ENCODE data around the gene ALOX15.
"Not testable (repeated sequence)": the region's sequence is repeated elsewhere in the genome, so short reads cannot be mapped to it uniquely, and the experiment has no call there.

The ALOX15 gene, protein sequence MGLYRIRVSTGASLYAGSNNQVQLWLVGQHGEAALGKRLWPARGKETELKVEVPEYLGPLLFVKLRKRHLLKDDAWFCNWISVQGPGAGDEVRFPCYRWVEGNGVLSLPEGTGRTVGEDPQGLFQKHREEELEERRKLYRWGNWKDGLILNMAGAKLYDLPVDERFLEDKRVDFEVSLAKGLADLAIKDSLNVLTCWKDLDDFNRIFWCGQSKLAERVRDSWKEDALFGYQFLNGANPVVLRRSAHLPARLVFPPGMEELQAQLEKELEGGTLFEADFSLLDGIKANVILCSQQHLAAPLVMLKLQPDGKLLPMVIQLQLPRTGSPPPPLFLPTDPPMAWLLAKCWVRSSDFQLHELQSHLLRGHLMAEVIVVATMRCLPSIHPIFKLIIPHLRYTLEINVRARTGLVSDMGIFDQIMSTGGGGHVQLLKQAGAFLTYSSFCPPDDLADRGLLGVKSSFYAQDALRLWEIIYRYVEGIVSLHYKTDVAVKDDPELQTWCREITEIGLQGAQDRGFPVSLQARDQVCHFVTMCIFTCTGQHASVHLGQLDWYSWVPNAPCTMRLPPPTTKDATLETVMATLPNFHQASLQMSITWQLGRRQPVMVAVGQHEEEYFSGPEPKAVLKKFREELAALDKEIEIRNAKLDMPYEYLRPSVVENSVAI

DNA sequence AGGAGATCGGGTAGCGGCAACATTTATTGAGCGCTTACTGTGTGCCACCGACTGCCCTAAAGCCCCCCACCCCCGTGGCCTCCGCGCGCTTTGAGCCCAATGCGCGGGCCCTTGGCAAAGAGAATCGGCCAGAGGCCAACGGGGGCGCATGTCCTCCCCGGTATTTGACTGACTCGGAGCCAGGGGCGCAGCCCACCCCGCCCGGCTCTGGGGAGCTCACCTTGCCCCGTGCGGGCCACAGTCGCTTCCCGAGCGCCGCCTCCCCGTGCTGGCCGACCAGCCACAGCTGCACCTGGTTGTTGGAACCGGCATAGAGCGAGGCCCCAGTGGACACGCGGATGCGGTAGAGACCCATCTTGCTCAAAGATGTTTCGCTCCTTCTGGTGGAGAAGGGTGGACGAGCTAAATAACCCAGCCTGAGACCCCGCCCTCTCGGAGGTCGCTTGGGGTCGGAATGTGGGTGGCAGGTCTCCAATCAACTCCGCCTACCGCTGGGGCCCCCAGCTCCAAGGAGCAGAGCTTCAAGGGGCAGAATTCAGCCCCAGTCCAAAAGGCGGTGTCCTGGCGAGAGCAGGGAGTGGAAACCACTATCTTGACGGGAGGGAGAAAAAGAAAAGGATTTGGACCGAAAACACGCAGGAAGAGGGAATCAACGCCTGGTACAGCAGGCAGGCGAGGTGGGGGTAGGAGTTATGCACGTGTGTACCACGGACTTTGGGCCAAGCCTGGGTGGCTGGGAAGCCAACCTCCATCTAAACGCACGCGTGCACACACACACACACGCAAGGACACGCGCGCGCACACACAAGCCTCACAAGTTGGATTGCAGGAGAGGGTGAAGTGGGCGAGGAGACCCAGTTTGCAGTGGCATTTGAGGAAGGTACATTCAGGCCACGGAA is at the start of gene ALOX15:
Gene ALOX15, minus strand, starts transcription at position 382 of the 899 bp plus-strand sequence. Its CDS starts 27 bp downstream, at position 355.
- DNase-seq (ENCODE audit: low spot score): no peak

DNA sequence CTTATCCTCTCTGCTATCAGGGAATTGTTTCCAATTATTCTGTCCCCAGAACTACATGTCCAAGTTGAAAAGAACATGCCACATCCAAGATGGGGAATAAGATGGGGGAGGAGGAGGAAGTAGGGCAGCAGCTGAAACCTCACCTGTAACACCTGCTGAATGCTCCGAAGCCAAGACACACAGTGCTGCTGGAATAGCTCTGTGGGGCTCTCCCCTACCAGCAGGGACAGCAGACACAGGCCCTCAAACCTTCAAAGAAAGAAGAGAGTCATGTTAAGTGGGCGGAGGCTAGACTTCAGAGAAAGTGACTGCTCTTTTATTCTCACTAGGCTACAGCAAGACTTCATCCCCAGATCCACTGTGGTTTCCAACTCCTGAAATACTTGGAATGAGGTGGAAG is 49.3 kb upstream of the ALOX15 start:
- DNase-seq (ENCODE audit: low spot score): no peak

DNA sequence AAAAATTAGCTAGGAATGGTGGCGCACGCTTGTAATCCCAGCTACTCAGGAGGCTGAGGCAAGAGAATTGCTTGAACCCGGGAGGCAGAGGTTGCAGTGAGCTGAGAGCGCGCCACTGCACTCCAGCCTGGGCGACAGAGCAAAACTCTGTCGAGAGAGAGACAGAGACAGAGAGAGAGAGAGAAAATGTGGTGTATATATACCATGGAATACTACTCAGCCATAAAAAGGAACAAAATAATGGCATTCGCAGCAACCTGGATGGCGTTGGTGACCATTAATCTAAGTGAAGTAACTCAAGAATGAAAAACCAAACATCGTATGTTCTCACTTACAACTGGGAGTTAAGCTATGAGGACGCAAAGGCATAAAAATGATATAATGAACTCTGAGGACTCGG is 48.4 kb upstream of the ALOX15 start:
- not testable (repeated sequence) for DNase-seq (ENCODE audit: low spot score)

DNA sequence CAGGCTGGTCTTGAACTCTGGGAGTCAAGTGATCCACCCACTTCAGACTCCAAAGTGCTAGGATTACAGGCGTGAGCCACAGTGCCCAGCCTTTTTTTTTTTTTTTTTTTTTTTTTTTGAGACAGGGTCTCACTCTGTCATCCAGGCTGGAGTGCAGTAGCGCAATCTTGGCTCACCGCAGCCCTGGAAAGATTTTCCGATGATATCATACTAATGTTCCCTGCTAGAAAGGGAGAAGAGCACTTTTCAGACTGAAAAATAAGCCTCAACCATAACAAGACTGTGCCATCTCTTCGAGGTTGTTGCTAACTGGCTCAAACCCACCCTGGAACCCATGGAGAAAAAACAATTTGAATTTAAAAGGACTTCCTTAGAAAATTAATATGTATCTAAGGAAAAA is 42.3 kb upstream of the ALOX15 start:
- DNase-seq (ENCODE audit: low spot score): not testable (repeated sequence)

DNA sequence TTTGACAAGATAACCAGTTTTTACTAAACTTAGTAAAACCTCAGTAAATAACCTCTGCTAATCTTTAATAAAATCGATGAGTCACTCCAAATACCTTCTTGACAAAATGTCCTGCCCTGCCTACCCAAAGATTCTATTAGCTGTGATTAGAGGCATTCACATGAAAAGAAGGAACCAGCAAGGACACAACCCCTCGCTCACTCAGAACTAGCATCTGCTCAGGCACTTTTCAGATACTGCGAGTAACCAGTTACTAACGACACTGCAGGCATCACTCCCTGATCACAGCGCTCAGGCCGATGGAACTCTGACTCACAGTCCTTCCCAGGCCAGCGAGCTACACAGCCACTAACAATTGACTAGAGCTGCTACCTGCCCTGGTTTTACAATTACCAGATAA is 38.2 kb upstream of the ALOX15 start:
- DNase-seq (ENCODE audit: low spot score): no peak

DNA sequence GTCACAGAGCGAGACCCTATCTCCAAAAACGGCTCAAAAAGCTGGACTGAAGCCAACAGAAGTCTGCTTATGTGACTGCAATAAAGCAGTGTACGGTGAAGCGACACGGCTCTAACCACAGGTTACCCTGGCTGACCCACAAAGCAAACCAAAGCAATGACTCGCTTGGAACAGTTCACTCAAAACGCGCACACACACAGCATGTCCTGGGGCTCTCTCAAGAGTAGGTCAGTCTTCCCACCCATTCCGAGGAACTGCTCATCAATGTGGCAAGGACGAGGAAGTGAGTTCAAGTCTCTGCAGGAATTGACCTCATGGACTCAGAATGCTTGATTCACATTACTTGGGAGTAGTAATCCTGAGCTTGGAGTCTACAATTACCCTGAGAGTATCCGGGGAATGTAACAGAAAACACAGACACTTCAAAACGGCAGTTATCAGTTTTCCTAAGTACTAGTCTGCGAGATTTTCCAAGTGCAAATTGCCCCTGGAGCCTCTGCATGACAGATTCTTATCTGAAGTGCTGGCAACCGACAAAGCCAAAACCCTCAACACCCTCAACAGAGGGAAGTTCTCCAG is 37.1 kb upstream of the ALOX15 start:
- no peak for DNase-seq (ENCODE audit: low spot score)

DNA sequence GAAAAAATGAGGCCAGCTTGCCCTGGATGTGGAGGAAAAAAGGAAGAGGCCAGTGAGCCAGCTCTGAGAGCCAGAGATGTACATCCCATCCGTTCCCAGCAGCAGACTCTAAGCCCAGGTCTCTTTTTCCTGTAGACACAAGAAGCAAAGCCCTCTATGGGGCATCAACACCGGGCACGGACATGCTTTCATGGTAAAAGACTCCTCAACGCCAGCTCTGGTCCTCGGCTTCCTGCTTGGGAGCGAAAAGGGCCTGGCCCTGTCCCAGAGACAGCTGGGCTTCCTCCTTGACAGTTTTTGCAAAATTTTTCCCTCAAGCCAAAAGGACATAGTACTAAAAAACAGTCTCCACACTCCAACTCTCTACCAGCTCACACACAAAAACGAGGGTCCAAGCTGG is 35.3 kb upstream of the ALOX15 start:
- no peak for DNase-seq (ENCODE audit: low spot score)

DNA sequence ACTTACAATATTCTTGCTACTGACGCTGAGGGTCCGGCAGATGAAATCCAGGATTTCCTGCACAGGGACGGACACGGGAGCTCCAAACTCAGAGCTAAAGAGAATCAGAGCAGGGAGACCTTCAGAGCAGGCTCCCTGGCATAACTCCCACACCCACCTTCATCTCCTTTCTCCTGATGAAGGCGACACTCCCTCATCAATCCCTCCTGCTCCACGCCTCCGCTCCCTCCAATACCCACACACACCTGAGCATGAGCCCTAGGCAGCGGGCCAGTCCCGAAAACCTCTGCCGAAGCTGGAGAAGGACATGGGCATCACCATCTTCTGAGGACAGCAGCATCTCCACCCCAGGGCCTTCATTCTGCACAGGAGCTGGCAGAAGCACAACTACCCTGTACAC is 34.3 kb upstream of the ALOX15 start:
- no peak for DNase-seq (ENCODE audit: low spot score)

DNA sequence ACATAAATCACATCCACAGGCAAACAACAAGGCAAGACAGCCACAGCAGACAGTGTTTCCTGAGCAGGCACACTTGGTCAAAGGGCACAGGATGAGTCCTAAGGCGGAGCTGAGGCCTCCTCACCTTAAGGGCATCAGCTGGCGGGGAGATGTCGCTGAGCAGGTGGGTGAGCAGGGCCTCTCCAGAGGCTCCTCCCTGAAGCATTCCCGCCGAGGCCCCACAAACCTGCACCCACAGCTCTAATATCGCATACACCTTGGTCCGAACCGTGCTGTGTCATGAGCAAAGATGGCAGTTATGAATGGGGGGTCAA is 33.2 kb upstream of the ALOX15 start:
- DNase-seq (ENCODE audit: low spot score): no peak

DNA sequence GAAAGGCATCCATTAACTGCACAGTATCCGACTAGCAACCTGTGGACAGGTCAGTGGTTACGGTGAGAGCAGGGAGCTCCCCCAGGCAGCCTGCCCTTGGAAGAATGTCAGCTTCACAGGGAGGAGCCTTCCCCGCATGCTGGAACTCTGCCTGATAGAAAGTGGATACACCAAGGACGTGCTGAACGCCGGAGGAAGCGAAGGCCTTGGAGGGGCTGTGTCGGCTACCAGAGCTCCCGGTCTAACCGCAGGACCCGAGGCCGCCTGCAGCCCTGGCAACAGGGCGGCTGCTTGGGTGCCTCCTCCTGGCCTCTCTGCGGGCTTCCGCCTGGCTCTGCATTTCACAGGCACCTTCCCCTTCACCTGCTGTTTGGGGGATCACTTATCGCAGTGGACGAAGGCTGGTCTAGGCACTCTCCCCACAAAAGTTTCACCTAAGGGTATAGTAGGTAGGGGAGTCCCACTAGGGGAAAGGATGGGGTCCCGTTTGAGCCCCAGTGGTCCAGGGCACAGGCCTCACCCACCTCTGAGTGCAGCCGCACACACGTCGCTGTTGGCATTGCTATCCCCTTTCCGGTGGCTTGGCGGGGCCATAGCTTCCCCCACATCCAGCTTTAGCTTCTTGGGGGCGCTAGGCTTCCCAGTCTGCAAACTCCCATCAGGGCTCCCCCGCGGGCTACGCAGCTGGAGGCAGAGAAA is 32.7 kb upstream of the ALOX15 start:
- DNase-seq (ENCODE audit: low spot score): no peak

DNA sequence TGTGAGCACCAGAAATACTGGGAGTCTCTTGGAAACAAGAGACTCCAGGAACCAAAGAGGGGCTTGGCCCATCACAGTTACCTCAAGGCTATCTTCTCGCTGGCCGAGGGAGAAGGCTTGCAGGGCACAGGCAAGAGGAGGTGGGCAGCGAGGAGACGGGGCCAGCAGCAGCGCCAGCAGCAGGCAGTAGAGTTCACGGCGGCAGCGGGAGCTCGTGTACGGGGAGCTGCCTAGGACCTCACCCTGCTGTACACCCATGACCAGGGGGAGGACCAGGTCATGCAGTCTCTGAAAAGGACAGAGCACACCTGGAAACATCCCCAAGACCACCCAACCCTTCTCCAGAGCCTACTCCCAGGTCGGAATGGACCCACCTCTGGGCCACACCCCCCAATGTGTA is 31.7 kb upstream of the ALOX15 start:
- DNase-seq (ENCODE audit: low spot score): no peak

DNA sequence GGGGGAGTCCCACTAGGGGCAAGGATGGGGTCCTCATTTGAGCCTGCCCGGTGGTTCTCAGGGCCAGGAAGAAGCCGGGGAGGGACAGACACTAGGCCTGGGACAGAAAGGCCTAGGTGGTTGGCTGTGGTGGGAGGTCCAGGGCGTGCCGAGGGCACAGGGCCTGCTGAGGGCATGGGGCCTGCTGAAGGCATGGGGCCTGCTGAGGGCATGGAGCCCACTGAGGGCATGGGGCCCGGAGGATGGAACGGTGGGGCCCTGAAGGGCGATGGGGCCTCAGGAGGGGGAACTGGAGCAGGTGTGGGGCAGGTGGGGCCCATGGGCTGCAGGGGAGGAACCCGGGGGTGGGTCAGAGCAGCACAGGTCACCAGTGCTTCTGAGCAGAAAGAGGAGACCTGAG is 31.3 kb upstream of the ALOX15 start:
- DNase-seq (ENCODE audit: low spot score): no peak

DNA sequence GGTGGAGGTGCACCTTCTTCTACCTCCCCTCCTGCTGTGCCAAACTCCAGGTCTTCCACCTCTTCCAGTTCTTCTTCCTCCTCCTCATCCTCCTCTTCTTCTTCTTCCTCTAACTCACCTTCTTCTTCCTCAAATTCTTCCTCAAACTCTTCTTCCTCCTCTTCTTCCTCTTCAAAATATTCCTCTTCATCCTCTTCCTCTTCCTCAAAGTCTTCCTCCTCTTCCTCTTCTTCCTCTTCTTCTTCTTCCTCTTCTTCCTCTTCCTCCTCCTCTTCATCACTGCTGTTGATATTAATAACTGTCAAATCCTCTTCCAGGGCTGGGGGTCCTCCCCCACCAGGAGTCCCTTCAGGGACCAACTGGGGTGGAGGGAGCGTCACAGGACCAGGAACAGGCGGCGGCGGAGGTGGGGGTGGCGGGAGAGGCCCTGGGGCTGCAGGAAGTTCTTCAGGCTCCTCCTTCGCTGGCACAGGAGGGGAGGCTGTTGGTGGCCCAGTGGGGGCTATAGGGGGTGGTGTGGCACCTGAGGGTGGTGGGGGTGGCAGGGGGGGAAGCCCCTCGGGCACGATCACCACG is 30.7 kb upstream of the ALOX15 start:
- no peak for DNase-seq (ENCODE audit: low spot score)

DNA sequence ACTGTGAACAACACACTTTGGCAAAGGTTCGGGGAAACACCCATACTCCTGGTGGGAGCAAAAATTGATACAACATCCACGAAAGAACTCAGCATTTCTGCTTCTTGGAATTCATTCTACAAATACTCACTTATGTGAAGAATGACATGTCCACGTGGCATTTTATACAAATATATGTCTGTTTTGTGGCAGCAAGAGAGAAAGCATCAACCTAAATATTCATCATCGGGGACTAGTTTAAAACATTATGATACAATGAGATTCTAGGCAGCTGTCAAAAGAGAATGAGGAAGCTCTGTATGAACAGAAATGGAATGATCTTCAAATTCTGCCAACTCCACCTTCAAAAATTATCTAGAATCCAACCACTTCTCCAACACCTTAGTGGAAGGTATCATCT is 25.7 kb upstream of the ALOX15 start:
- DNase-seq (ENCODE audit: low spot score): no peak

DNA sequence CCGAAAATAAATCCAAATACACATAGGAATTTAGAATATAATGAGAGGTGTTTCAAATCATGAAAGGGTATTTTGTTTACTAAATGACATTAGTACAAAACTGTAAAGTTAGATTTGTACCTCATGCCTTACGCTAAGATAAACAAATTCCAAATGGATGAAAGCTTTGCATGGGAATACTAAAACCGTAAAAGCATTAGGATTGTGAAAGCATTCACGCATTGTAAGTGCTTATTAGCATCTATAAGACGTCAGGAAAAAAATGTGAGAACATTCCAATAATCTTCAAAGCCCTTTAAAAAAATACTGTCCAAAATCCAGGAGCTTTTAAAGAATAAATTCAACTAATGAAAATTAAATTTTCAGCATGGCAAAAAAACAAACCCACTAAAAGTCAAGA is 24.8 kb upstream of the ALOX15 start:
- no peak for DNase-seq (ENCODE audit: low spot score)

DNA sequence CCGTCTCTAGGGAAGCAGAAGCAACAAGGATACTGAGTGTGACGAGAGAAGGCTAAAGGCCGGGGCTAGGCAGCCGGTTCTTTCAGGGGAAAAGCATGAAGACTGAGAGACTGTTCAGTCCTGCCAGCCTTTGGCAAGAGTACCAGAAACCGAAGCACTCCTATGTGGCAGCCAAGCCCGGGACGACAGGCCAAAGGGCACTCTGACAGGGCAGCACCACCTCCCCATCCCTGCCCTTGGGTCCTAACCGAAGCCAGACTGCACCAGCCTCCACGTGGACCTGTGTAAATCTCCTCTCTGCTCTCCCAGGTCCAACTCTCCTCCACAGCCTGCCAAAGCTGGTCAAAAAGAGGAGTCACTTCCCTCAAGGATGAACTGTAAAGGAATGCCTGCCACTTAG is 23.5 kb upstream of the ALOX15 start:
- no peak for DNase-seq (ENCODE audit: low spot score)

DNA sequence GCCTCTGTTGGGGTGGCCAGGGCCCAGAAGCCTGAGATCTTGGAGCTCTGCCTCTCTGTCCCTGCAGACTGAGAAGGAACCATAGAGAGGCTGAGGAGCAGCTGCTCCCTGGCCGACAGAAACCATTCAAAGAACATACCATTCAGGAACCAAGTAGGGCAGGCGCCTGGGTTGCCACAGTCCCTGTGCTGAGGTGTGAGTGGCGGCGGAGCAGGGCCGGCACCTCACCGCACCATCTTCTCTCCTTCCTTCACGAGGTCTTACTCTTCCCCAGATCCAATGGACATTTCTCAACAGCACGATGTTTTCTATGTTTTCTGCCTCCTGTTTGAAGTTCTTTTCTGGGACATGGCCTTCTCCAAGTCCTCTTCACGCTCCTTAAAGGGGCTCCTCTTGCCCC is 22.8 kb upstream of the ALOX15 start:
- DNase-seq (ENCODE audit: low spot score): no peak

DNA sequence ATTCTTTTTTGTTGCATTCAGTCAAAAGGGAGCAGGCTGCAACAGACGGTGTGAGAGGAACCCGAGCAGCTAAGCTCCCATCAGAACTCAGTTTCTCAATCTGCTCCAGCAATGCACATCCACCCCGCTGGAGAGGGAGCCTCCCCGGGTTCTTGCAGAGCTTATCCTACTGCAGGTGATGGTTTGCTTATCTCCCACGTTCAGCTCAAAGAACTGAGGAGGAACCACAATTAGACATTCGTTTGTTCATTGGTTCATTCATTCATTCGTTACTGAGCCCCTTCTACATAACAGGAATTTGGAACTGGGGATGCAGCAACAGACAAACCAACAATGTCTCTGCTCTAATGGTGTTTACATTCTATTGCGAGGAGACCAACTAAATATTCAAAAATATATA is 22.2 kb upstream of the ALOX15 start:
- no peak for DNase-seq (ENCODE audit: low spot score)

DNA sequence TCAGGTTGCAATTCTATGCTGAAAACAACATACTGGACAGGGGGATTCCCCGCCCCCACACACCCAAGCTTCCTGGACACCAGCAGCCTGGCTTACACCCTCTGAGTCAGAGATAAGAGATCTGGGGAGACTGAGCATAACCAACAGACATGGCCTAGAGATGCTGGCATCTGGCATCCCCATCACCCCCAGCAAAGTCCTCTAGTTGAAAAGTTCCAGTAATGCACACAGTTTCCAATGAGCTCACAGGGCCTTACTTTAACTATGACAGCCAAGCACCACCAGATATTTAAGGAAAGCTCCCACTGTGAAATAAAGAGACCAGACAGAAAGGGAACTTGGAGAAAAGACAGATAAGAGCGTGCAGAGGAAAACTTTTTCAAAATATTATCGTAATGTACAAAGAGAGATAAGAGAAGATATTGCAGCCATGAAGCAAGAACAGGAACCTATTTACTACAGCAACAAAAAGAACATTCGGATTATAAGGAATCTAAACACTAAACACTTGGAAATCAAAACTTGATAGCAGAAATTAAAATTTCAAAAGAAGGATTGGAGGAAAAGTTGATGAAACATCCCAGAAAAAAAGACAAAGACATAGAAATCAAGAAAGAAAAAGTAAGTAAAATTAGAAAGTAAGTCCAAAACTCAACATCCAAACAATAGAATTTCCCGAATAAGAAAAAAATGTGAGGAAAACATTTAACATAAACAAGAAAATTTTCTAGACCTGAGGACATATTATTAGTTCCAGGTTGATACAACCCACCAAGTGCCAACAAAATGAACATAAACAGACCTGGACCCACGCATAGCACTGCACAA is 17.2 kb upstream of the ALOX15 start:
- no peak for DNase-seq (ENCODE audit: low spot score)

DNA sequence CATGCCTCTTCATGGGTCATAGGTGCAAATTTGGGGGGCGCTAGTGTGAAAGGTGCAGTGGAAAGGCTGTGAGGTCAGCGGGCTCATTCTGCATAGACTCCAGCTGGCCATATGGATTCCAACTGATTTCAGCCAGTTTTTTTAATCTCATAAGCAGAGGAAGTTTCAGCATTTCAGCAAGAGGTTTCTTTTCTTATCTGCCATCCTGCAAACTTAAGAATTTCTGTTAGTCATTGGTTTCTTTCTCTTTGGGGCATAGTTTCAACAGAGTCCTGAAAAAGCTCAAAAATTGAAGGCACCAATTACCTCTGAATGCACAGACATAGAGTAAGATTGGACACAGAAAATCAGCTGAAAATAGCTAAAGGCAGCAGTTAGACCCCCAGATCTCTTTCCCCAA is 16.2 kb upstream of the ALOX15 start:
- no peak for DNase-seq (ENCODE audit: low spot score)

DNA sequence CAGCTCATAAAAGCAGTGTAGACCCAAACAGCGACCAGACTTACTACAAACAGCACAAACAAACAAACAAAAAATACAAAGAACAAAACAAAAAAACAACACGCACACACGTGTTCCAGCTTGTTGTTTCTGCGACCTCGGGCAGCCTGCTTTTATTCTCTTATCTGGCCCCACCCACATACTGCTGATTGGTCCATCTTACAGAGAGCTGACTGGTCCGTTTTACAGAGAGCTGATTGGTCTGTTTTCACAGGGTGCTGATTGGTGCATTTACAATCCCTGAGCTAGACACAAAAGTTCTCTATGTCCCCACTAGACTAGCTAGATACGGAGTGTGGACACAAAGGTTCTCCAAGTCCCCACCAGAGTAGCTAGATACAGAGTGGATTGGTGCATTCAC is 14.5 kb upstream of the ALOX15 start:
- DNase-seq (ENCODE audit: low spot score): not testable (repeated sequence)

Data from Ammon's horn (tissue), 1 donor.